ENCODE results near the gene RFT1. TPM values are rescaled to one million over a fixed set of nuclear protein-coding genes. Genes with fewer than 3 reads are reported as not detected.

The RFT1 gene
- total and polyA plus RNA-seq, 2 experiments from 2014 or later, result 11.3 to 13.3 TPM

DNA sequence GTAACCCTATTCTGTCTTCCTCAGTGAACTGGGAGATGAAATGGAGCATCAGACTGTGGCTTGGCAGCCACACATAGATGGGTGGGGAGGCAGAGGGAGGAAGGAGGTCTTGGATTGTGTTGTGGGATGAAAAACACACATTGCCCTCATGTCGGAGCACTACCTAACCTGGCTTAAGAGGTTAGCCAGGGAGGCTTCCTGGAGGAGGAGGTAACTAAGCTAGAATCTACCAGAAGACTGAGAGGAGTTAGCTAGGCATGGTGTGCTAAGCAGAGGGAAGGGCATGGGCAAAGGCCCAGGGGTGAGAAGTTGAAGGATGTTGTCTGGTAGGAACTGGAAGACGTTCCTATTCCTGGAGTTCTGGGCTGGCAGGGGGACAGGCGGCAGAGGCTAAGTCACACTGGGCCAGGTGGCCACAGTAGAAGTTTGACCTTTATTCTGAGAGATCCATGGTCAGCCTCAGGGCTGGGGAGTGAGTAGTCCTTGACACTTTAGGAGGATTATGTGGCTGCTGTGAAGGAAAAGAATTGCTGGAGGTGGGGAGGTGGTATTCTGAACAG lies 23.1 kb upstream of the RFT1 start:
- H3K9me3 Mint-ChIP-seq, result no peaks in the 10 kb centered on the region
- Histone ChIP-seq H3K36me3 (ENCODE audit: insufficient read depth) (no peaks in the 10 kb centered on the region), H3K4me1 (ENCODE audit: insufficient read depth) (peaks cover 12% of the 10 kb centered on the region; the same call in 1 of the 2 replicates), H3K9me2 (ENCODE audit: insufficient read depth) (no peaks in the 10 kb centered on the region), H3K27ac (ENCODE audit: low read depth) (no peak overlapping the region), H3F3A (replicated peaks; ENCODE audit: low read depth) (no peaks in the 10 kb centered on the region), H3K4me2 (no peak overlapping the region), H2AFZ (no peak overlapping the region), H4K20me1 (replicated peaks; ENCODE audit: insufficient read depth) (no peaks in the 10 kb centered on the region), H3K79me2 (replicated peaks; ENCODE audit: insufficient read depth) (no peaks in the 10 kb centered on the region), H3K4me3 (no peak overlapping the region), H3K27me3 (ENCODE audit: insufficient read depth) (no peaks in the 10 kb centered on the region; the same call in 1 of the 2 replicates)
- ATAC-seq (no peak), DNase-seq (ENCODE audit: low spot score) (no peak)
- peaks cover 20% of the 10 kb centered on the region for H3K4me1 Mint-ChIP-seq
- H3K36me3 Mint-ChIP-seq (ENCODE audit: low read depth), result no peaks in the 10 kb centered on the region
- peaks cover 10% of the 10 kb centered on the region for H3K27me3 Mint-ChIP-seq (ENCODE audit: insufficient read depth, low read depth, poor library complexity)
- no peak overlapping the region for H3K27ac Mint-ChIP-seq
- no peak for TF ChIP-seq CREB1 (CRISPR knock-in tag; IDR thresholded peaks at IDR 0.05; ENCODE audit: low read depth)
- no peak for TF ChIP-seq ZNF331 (CRISPR knock-in tag; IDR thresholded peaks at IDR 0.05; ENCODE audit: low read depth)
- TF ChIP-seq EZH2phosphoT487 (IDR thresholded peaks at IDR 0.05; ENCODE audit: unreplicated experiment), result no peak
- TF ChIP-seq JUNB (IDR thresholded peaks at IDR 0.05; ENCODE audit: unreplicated experiment), result no peak
- TF ChIP-seq, protein P1, sequence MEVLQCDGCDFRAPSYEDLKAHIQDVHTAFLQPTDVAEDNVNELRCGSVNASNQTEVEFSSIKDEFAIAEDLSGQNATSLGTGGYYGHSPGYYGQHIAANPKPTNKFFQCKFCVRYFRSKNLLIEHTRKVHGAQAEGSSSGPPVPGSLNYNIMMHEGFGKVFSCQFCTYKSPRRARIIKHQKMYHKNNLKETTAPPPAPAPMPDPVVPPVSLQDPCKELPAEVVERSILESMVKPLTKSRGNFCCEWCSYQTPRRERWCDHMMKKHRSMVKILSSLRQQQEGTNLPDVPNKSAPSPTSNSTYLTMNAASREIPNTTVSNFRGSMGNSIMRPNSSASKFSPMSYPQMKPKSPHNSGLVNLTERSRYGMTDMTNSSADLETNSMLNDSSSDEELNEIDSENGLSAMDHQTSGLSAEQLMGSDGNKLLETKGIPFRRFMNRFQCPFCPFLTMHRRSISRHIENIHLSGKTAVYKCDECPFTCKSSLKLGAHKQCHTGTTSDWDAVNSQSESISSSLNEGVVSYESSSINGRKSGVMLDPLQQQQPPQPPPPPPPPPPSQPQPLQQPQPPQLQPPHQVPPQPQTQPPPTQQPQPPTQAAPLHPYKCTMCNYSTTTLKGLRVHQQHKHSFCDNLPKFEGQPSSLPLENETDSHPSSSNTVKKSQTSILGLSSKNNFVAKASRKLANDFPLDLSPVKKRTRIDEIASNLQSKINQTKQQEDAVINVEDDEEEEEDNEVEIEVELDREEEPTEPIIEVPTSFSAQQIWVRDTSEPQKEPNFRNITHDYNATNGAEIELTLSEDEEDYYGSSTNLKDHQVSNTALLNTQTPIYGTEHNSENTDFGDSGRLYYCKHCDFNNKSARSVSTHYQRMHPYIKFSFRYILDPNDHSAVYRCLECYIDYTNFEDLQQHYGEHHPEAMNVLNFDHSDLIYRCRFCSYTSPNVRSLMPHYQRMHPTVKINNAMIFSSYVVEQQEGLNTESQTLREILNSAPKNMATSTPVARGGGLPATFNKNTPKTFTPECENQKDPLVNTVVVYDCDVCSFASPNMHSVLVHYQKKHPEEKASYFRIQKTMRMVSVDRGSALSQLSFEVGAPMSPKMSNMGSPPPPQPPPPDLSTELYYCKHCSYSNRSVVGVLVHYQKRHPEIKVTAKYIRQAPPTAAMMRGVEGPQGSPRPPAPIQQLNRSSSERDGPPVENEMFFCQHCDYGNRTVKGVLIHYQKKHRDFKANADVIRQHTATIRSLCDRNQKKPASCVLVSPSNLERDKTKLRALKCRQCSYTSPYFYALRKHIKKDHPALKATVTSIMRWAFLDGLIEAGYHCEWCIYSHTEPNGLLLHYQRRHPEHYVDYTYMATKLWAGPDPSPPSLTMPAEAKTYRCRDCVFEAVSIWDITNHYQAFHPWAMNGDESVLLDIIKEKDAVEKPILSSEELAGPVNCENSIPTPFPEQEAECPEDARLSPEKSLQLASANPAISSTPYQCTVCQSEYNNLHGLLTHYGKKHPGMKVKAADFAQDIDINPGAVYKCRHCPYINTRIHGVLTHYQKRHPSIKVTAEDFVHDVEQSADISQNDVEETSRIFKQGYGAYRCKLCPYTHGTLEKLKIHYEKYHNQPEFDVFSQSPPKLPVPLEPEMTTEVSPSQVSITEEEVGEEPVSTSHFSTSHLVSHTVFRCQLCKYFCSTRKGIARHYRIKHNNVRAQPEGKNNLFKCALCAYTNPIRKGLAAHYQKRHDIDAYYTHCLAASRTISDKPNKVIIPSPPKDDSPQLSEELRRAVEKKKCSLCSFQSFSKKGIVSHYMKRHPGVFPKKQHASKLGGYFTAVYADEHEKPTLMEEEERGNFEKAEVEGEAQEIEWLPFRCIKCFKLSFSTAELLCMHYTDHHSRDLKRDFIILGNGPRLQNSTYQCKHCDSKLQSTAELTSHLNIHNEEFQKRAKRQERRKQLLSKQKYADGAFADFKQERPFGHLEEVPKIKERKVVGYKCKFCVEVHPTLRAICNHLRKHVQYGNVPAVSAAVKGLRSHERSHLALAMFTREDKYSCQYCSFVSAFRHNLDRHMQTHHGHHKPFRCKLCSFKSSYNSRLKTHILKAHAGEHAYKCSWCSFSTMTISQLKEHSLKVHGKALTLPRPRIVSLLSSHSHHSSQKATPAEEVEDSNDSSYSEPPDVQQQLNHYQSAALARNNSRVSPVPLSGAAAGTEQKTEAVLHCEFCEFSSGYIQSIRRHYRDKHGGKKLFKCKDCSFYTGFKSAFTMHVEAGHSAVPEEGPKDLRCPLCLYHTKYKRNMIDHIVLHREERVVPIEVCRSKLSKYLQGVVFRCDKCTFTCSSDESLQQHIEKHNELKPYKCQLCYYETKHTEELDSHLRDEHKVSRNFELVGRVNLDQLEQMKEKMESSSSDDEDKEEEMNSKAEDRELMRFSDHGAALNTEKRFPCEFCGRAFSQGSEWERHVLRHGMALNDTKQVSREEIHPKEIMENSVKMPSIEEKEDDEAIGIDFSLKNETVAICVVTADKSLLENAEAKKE (CRISPR knock-in tag; IDR thresholded peaks at IDR 0.05), result no peak
- no peak overlapping the region for H3K4me3 Mint-ChIP-seq
